HL-60 (cell line): ENCODE results near the gene PCDH15.

Experiments used
- DNase-seq, 2 experiments: peaks; one replicate each; pipeline ENCODE4 v3.0.0-alpha.2; 2010 to 2020; ENCODE audit warnings: low read depth in 1 of 2, low spot score in 1 of 2
- H3K27ac ChIP-seq: fragments of 250-450 bp; sonication (Bioruptor Pico); replicated peaks from 2 replicates; pipeline ENCODE4 v1.5.1; 2020; ENCODE audit warnings: mild to moderate bottlenecking, moderate library complexity
- H3K27me3 ChIP-seq: fragments of 250-450 bp; sonication (Bioruptor Pico); 2 replicates; pipeline ENCODE4 v1.5.1; 2021; ENCODE audit warnings: mild to moderate bottlenecking, moderate library complexity; ENCODE audit not compliant: insufficient read depth, poor library complexity, severe bottlenecking
- H3K4me3 ChIP-seq: replicated peaks from 2 replicates; pipeline ENCODE4 v1.5.1; 2011; ENCODE audit warnings: mild to moderate bottlenecking, control low read depth, low read length; ENCODE audit not compliant: insufficient read depth
- CTCF ChIP-seq: IDR thresholded peaks from one replicate; pipeline ENCODE4 v1.5.1; 2011; ENCODE audit warnings: low read length, control low read depth, inconsistent platforms; ENCODE audit not compliant: insufficient read depth
- GABPA ChIP-seq: IDR thresholded peaks from 2 replicates; pipeline ENCODE4 v1.6.1; 2012; ENCODE audit warnings: low read depth
- POLR2AphosphoS5 ChIP-seq: IDR thresholded peaks from 2 replicates; pipeline ENCODE4 v1.6.1; 2012; ENCODE audit warnings: low read depth
- REST ChIP-seq: IDR thresholded peaks from 2 replicates; pipeline ENCODE4 v1.6.1; 2012; ENCODE audit warnings: low read depth; ENCODE audit not compliant: insufficient replicate concordance
- SPI1 ChIP-seq: IDR thresholded peaks from 2 replicates; pipeline ENCODE4 v1.6.1; 2012; ENCODE audit warnings: low read depth, mild to moderate bottlenecking, borderline replicate concordance

The PCDH15 gene

GRCh38 chr10:54194806-54195205 lies 606.2 kb downstream of the PCDH15 start:
- Histone ChIP-seq H3K4me3 (no peak overlapping the region), H3K27ac (no peak overlapping the region), H3K27me3 (no peaks in the 10 kb centered on the region)
- DNase-seq = no peak
- TF ChIP-seq CTCF = no peak
- no peak for TF ChIP-seq POLR2AphosphoS5
- no peak for TF ChIP-seq GABPA
- TF ChIP-seq REST = no peak

- TF ChIP-seq SPI1 = no peak
- TF ChIP-seq GABPA = no peak
- TF ChIP-seq REST = no peak
- no peak for TF ChIP-seq POLR2AphosphoS5
- TF ChIP-seq CTCF = no peak
- H3K27ac ChIP-seq = no peak overlapping the region
- no peaks in the 10 kb centered on the region for H3K27me3 ChIP-seq
- H3K4me3 ChIP-seq = no peak overlapping the region
- no peak for DNase-seq
Observed at GRCh38 chr10:54159924-54160323, 641.1 kb downstream of the PCDH15 start.

GRCh38 chr10:54148508-54148907 lies 652.5 kb downstream of the PCDH15 start:
- TF ChIP-seq GABPA = no peak
- TF ChIP-seq SPI1 = no peak
- TF ChIP-seq POLR2AphosphoS5 = no peak
- no peak for TF ChIP-seq REST
- no peak for TF ChIP-seq CTCF
- DNase-seq = no peak
- Histone ChIP-seq H3K27me3 (no peaks in the 10 kb centered on the region), H3K4me3 (no peak overlapping the region), H3K27ac (no peak overlapping the region)
